Breast epithelium (tissue), 3 donors: ENCODE measurements around the gene BRINP1.

Source experiments
- CTCF ChIP-seq, 3 donors: fragments of 450-650 bp; IDR thresholded peaks; one replicate each; pipeline ENCODE4 v1.5.1; 2016 to 2017; ENCODE audit warnings: antibody characterized with exemption in 3 of 3, mild to moderate bottlenecking in 3 of 3, moderate library complexity in 3 of 3
- POLR2A ChIP-seq: fragments of 450-650 bp; IDR thresholded peaks from one replicate; pipeline ENCODE4 v1.6.1; 2016; ENCODE audit warnings: antibody characterized with exemption, mild to moderate bottlenecking, moderate library complexity

- TF ChIP-seq CTCF (IDR thresholded peaks at IDR 0.05) (no peak), POLR2A (no peak)
Measured at GRCh38 chr9:119310741-119311140, 58.5 kb downstream of the BRINP1 start.
